Muscle of arm (tissue), 12 donors: ENCODE data around the gene LEFTY1. TPM values are rescaled to one million over a fixed set of nuclear protein-coding genes. Genes with fewer than 3 reads are reported as not detected.

Experiments
- DNase-seq: peaks from one replicate; pipeline ENCODE4 v3.0.0-alpha.2; 2013
- polyA plus RNA-seq, 12 donors: library from polyadenylated mRNA; unstranded; fragments of 120-200 nt; gene quantifications; one replicate each; pipeline ENCODE4 v1.2.1, GENCODE V29; 2013; ENCODE audit not compliant: insufficient read length in 12 of 12

The LEFTY1 gene
- polyA plus RNA-seq, 12 donors, result 0.14 to 0.61 (median 0.37) TPM; not detected in 2

GRCh38 chr1:225874431-225874830 lies 14.5 kb downstream of the LEFTY1 start:
- no peak for DNase-seq

GRCh38 chr1:225873281-225873850 lies 15.6 kb downstream of the LEFTY1 start:
- no peak for DNase-seq

- no peak for DNase-seq
These were observed 16.9 kb downstream of the LEFTY1 start for GRCh38 chr1:225872075-225872430.

- DNase-seq, result no peak
These were observed 17.4 kb downstream of the LEFTY1 start for GRCh38 chr1:225871359-225872074.

GRCh38 chr1:225870911-225871310 lies 18.0 kb downstream of the LEFTY1 start:
- no peak for DNase-seq

- no peak for DNase-seq
These were observed 20.2 kb downstream of the LEFTY1 start for GRCh38 chr1:225868631-225869330.

- DNase-seq, result no peak
These were observed 22.0 kb downstream of the LEFTY1 start for GRCh38 chr1:225866981-225867380.

GRCh38 chr1:225866061-225866837 lies 22.7 kb downstream of the LEFTY1 start:
- no peak for DNase-seq

- no peak for DNase-seq
These were observed 23.4 kb downstream of the LEFTY1 start for GRCh38 chr1:225865514-225865913.

- DNase-seq, result no peak
These were observed 25.8 kb downstream of the LEFTY1 start for GRCh38 chr1:225863167-225863566.

- DNase-seq, result no peak
These were observed 26.4 kb downstream of the LEFTY1 start for GRCh38 chr1:225862581-225862950.

GRCh38 chr1:225861834-225862580 lies 26.9 kb downstream of the LEFTY1 start:
- no peak for DNase-seq

GRCh38 chr1:225860876-225861441 lies 28.0 kb downstream of the LEFTY1 start:
- no peak for DNase-seq

GRCh38 chr1:225860107-225860506 lies 28.8 kb downstream of the LEFTY1 start:
- no peak for DNase-seq

- DNase-seq, result no peak
These were observed 29.8 kb downstream of the LEFTY1 start for GRCh38 chr1:225859151-225859550.

GRCh38 chr1:225857256-225857655 lies 31.7 kb downstream of the LEFTY1 start:
- no peak for DNase-seq

GRCh38 chr1:225855503-225856300 lies 33.2 kb downstream of the LEFTY1 start:
- no peak for DNase-seq

GRCh38 chr1:225853441-225853840 lies 35.5 kb downstream of the LEFTY1 start:
- no peak for DNase-seq

GRCh38 chr1:225852413-225853124 lies 36.4 kb downstream of the LEFTY1 start:
- no peak for DNase-seq

GRCh38 chr1:225851805-225852204 lies 37.1 kb downstream of the LEFTY1 start:
- no peak for DNase-seq
